Left renal cortex interstitium (tissue), 4 donors: ENCODE measurements around the gene NEURL1B. TPM values are rescaled to one million over a fixed set of nuclear protein-coding genes. Genes with fewer than 3 reads are reported as not detected.

Experiments used
- polyA plus RNA-seq, 4 donors: library from polyadenylated mRNA; unstranded; fragments of 120-200 nt; gene quantifications; one replicate each; pipeline ENCODE4 v1.2.1, GENCODE V29; 2013; ENCODE audit not compliant: insufficient read length in 4 of 4

Gene NEURL1B
- polyA plus RNA-seq, 4 donors: 13.6 to 17.0 (median 15.4) TPM

Other genes with a start within 250 kb of the NEURL1B start
- gene SH3PXD2B, start 186.7 kb upstream of the NEURL1B start, polyA plus RNA-seq: 10 to 100 TPM; 27.1 to 32.6 (median 31.7) TPM
- gene DUSP1, start 129.9 kb downstream of the NEURL1B start, polyA plus RNA-seq: 100 to 1,000 TPM in 1 of 4 donors, 10 to 100 TPM in 3; 32.7 to 148 (median 43.7) TPM
- gene ERGIC1, start 193.0 kb downstream of the NEURL1B start, polyA plus RNA-seq: 100 to 1,000 TPM; 110 to 125 (median 119) TPM